ENCODE data around the gene TSPEAR.
"Not testable (repeated sequence)": the region's sequence is repeated elsewhere in the genome, so short reads cannot be mapped to it uniquely, and the experiment has no call there.

The TSPEAR gene

GRCh38 chr21:44649521-44650100 is 61.8 kb downstream of the TSPEAR start:
- no peak for DNase-seq

- no peak for DNase-seq
Observed at GRCh38 chr21:44648557-44649311, 62.6 kb downstream of the TSPEAR start.

GRCh38 chr21:44647222-44647552 is 64.2 kb downstream of the TSPEAR start:
- no peak for DNase-seq

GRCh38 chr21:44646366-44647221 is 64.8 kb downstream of the TSPEAR start, which contains the start of gene KRTAP10-11:
TSS of gene KRTAP10-11 (plus strand) at chr21:44646414. CDS start at chr21:44646459, 45 bp downstream.
- not testable (repeated sequence) for DNase-seq

- no peak for DNase-seq
Observed at GRCh38 chr21:44644878-44645277, 66.5 kb downstream of the TSPEAR start.

GRCh38 chr21:44643741-44644310 is 67.5 kb downstream of the TSPEAR start:
- DNase-seq = no peak

- DNase-seq = no peak
Observed at GRCh38 chr21:44640761-44641160, 70.6 kb downstream of the TSPEAR start.

- no peak for DNase-seq
Observed at GRCh38 chr21:44639331-44639655, 72.1 kb downstream of the TSPEAR start.

GRCh38 chr21:44638506-44639330 is 72.7 kb downstream of the TSPEAR start:
- DNase-seq = not testable (repeated sequence)

- DNase-seq = not testable (repeated sequence)
Observed at GRCh38 chr21:44637851-44638348, 73.5 kb downstream of the TSPEAR start.

GRCh38 chr21:44637018-44637850 is 74.1 kb downstream of the TSPEAR start, which contains the start of gene KRTAP10-10:
TSS of gene KRTAP10-10 (plus strand) at chr21:44637356. CDS start at chr21:44637418, 62 bp downstream.
- DNase-seq = no peak

GRCh38 chr21:44636209-44637017 is 75.0 kb downstream of the TSPEAR start:
- no peak for DNase-seq

- no peak for DNase-seq
Observed at GRCh38 chr21:44632067-44632466, 79.3 kb downstream of the TSPEAR start.

GRCh38 chr21:44630440-44630839 is 80.9 kb downstream of the TSPEAR start:
- DNase-seq = no peak

- DNase-seq = no peak
Observed at GRCh38 chr21:44628707-44629391, 82.5 kb downstream of the TSPEAR start.

GRCh38 chr21:44627831-44628233 is 83.5 kb downstream of the TSPEAR start:
- not testable (repeated sequence) for DNase-seq

- not testable (repeated sequence) for DNase-seq
Observed at GRCh38 chr21:44627181-44627822, 84.1 kb downstream of the TSPEAR start.

GRCh38 chr21:44626673-44627143 is 84.7 kb downstream of the TSPEAR start, which contains the start of gene KRTAP10-9:
TSS of gene KRTAP10-9 (plus strand) at chr21:44627093. CDS start at chr21:44627172, 79 bp downstream.
- no peak for DNase-seq

GRCh38 chr21:44626262-44626661 is 85.1 kb downstream of the TSPEAR start:
- no peak for DNase-seq

Measured in stimulated activated CD4-positive, alpha-beta T cell treated with anti-CD3 and anti-CD28 coated beads, Interleukin-2, amount 100 ng/mL, for 24 hours (primary cell).